ENCODE measurements around the gene EIF4E2.

DNA sequence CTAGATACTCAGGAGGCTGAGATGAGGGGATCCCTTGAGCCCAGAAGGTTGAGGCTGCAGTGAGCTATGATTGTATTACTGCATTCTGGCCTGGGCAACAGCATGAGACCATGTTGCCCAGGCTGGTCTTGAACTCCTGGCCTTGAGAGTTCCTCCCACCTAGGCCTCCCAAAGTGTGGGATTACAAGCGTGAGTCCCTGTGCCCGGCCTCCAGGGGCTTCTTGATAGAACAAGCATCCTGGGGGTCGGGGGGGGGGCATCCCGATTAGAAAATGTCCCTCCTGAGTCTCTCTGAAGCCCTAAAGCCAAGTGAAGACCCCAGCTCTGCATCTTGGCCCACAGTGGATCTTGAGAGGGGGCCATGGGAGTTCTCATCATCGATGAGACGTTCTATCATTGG, 60.6 kb downstream of the EIF4E2 start:
- TF ChIP-seq EZH2 (IDR thresholded peaks at IDR 0.05; ENCODE audit: borderline replicate concordance) (no peak), EZH2phosphoT487 (IDR thresholded peaks at IDR 0.05; ENCODE audit: low read depth, severe bottlenecking, unreplicated experiment) (no peak)
- TF ChIP-seq, protein P1, sequence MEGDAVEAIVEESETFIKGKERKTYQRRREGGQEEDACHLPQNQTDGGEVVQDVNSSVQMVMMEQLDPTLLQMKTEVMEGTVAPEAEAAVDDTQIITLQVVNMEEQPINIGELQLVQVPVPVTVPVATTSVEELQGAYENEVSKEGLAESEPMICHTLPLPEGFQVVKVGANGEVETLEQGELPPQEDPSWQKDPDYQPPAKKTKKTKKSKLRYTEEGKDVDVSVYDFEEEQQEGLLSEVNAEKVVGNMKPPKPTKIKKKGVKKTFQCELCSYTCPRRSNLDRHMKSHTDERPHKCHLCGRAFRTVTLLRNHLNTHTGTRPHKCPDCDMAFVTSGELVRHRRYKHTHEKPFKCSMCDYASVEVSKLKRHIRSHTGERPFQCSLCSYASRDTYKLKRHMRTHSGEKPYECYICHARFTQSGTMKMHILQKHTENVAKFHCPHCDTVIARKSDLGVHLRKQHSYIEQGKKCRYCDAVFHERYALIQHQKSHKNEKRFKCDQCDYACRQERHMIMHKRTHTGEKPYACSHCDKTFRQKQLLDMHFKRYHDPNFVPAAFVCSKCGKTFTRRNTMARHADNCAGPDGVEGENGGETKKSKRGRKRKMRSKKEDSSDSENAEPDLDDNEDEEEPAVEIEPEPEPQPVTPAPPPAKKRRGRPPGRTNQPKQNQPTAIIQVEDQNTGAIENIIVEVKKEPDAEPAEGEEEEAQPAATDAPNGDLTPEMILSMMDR (IDR thresholded peaks at IDR 0.05; ENCODE audit: poor library complexity), result no peak

All from hepatocyte (in vitro differentiated cells).